Vagina (tissue), 2 donors: ENCODE results near the gene GHRHR.

Source experiments
- CTCF ChIP-seq, 3 experiments: fragments of 450-650 bp in 2 of 3; fragments of 200-600 bp in 1 of 3; sonication (generic) in 1 of 3; IDR thresholded peaks; one replicate each; pipeline ENCODE4 v1.5.1; 2017 to 2019; ENCODE audit warnings: antibody characterized with exemption in 3 of 3, mild to moderate bottlenecking in 2 of 3, moderate library complexity in 2 of 3
- POLR2A ChIP-seq, 2 donors: fragments of 450-650 bp; IDR thresholded peaks; one replicate each; pipeline ENCODE4 v1.6.1; 2017; ENCODE audit warnings: antibody characterized with exemption in 2 of 2, mild to moderate bottlenecking in 2 of 2, moderate library complexity in 2 of 2
- POLR2AphosphoS5 ChIP-seq, 2 donors: sonication (generic); formaldehyde crosslinking; IDR thresholded peaks; one replicate each; pipeline ENCODE4 v1.9.0; 2017; ENCODE audit warnings: antibody characterized with exemption in 2 of 2, mild to moderate bottlenecking in 2 of 2, low read depth in 1 of 2; ENCODE audit not compliant: insufficient read depth in 1 of 2

- TF ChIP-seq CTCF (IDR thresholded peaks at IDR 0.05) (no peak), POLR2A (IDR thresholded peaks at IDR 0.05) (no peak), POLR2AphosphoS5 (IDR thresholded peaks at IDR 0.05; ENCODE audit: insufficient read depth in 1 of 2, low read depth in 1 of 2) (no peak)
Measured at GRCh38 chr7:30976381-30976780, 12.6 kb downstream of the GHRHR start.
